Vagina (tissue), 2 donors: Measurements from ENCODE around the gene CTSE. TPM values are rescaled to one million over a fixed set of nuclear protein-coding genes. Genes with fewer than 3 reads are reported as not detected.
A peak's percentile ranks its signal among the peaks of the same experiment; 100 is the strongest.

ENCODE experiments used
- DNase-seq, 2 donors: peaks; one replicate each; pipeline ENCODE4 v3.0.0-alpha.2; 2017; ENCODE audit errors: extremely low spot score in 2 of 2
- H3K27ac ChIP-seq: fragments of 200-600 bp; sonication (generic); one replicate; pipeline ENCODE4 v1.5.1; 2019
- H3K27me3 ChIP-seq: fragments of 200-600 bp; sonication (generic); one replicate; pipeline ENCODE4 v1.5.1; 2019
- H3K36me3 ChIP-seq, 2 donors: fragments of 200-600 bp; sonication (generic); one replicate each; pipeline ENCODE4 v1.5.1; 2017 to 2019
- H3K4me1 ChIP-seq: fragments of 200-600 bp; sonication (generic); one replicate; pipeline ENCODE4 v1.5.1; 2019
- H3K4me3 ChIP-seq, 2 donors: fragments of 200-600 bp; sonication (generic); 1 replicate in 1 of 2; 2 replicates in 1 of 2; pipeline ENCODE4 v1.5.1; 2016 to 2019
- H3K9me3 ChIP-seq: fragments of 200-600 bp; sonication (generic); one replicate; pipeline ENCODE4 v1.5.1; 2019
- POLR2A ChIP-seq, 2 donors: fragments of 450-650 bp; IDR thresholded peaks; one replicate each; pipeline ENCODE4 v1.6.1; 2017; ENCODE audit warnings: antibody characterized with exemption in 2 of 2, mild to moderate bottlenecking in 2 of 2, moderate library complexity in 2 of 2
- POLR2AphosphoS5 ChIP-seq, 2 donors: sonication (generic); formaldehyde crosslinking; IDR thresholded peaks; one replicate each; pipeline ENCODE4 v1.9.0; 2017; ENCODE audit warnings: antibody characterized with exemption in 2 of 2, mild to moderate bottlenecking in 2 of 2, low read depth in 1 of 2; ENCODE audit not compliant: insufficient read depth in 1 of 2
- intact Hi-C: fragments of 100-400 bp; cut with DNase I; formaldehyde crosslinking; loops from one replicate; pipeline ENCODE4 v1.15.1; 2023
- total RNA-seq: library from RNA; depleted of rRNA; stranded (reverse); fragments of >200 nt; gene quantifications from one replicate; pipeline ENCODE4 v1.2.3, GENCODE V29; 2016
- TF ChIP-seq, protein P1 (sequence below), 3 experiments: fragments of 450-650 bp in 2 of 3; fragments of 200-600 bp in 1 of 3; sonication (generic) in 1 of 3; IDR thresholded peaks; one replicate each; pipeline ENCODE4 v1.5.1; 2017 to 2019; ENCODE audit warnings: antibody characterized with exemption in 3 of 3, mild to moderate bottlenecking in 2 of 3, moderate library complexity in 2 of 3

Gene CTSE
- total RNA-seq, 1 donor from 2014 or later, result not detected

DNA sequence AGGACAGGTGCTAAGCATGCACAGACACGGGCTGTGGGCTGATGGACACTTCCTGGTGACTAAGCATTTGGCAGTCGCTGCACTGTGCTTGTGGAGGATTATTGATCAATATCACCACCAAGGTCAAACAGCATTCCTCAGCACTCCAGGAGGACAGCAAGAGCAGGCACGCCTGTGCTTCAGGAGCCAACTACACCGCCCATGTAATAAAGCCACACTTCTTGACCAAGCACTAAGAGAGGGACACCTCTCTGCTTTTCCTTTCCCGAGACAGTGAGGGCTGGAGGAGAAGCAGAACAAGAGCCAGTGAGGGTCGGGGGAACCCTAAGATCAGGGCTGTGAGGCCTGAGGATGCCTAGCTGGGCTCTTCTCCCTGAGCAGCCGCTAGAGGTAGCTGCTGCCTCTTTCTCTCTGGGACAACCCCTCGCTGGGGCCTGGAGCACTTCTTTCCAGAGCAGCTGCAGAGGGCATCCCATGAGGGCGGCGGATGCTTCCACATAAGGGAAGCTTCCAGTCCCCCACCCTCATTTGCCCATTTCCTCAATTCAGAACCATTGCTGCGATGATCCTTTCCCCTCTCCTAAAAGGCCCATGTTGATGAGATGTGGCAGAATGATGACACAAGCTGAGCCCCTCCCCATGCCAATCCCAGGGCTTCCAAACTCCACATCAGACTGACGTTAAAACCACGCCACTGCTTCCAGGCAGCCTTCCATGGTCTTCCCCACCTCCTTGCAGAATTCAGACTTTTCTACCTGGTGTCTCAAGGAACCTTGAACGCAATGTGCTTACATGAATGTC, 39.6 kb downstream of the CTSE start:
- Histone ChIP-seq H3K27ac (peak overlapping the region; percentile 19), H3K9me3 (no peaks in the 10 kb centered on the region), H3K36me3 (no peaks in the 10 kb centered on the region), H3K4me3 (no peak overlapping the region), H3K4me1 (peaks cover 13% of the 10 kb centered on the region), H3K27me3 (no peaks in the 10 kb centered on the region)
- intact Hi-C loops, result loop anchor here (10.0 kb wide), 1 partner anchor 121 kb away; no protein-coding TSS in a partner anchor
- DNase-seq, result no peak
- TF ChIP-seq POLR2AphosphoS5 (IDR thresholded peaks at IDR 0.05; ENCODE audit: insufficient read depth in 1 of 2, low read depth in 1 of 2), result peak in 1 of 2 donors; percentile 62
- no peak for TF ChIP-seq POLR2A (IDR thresholded peaks at IDR 0.05)
- TF ChIP-seq, protein P1, sequence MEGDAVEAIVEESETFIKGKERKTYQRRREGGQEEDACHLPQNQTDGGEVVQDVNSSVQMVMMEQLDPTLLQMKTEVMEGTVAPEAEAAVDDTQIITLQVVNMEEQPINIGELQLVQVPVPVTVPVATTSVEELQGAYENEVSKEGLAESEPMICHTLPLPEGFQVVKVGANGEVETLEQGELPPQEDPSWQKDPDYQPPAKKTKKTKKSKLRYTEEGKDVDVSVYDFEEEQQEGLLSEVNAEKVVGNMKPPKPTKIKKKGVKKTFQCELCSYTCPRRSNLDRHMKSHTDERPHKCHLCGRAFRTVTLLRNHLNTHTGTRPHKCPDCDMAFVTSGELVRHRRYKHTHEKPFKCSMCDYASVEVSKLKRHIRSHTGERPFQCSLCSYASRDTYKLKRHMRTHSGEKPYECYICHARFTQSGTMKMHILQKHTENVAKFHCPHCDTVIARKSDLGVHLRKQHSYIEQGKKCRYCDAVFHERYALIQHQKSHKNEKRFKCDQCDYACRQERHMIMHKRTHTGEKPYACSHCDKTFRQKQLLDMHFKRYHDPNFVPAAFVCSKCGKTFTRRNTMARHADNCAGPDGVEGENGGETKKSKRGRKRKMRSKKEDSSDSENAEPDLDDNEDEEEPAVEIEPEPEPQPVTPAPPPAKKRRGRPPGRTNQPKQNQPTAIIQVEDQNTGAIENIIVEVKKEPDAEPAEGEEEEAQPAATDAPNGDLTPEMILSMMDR (IDR thresholded peaks at IDR 0.05), result peak; percentile 24 to 53 (median 44)

DNA sequence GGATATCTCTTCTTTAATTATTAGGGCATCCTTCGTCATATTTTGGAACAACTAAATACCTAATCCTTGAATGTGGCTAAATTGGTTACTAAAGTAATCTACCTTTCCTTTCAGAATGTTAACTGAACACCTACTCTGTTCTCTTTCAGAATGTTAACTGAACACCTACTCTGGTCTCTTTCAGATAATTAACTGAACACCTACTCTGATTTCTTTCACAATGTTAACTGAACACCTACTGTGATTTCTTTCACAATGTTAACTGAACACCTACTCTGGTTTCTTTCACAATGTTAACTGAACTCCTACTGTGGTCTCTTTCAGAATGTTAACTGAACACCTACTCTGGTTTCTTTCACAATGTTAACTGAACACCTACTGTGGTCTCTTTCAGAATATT, 42.4 kb downstream of the CTSE start:
- H3K36me3 ChIP-seq, result no peaks in the 10 kb centered on the region
- DNase-seq, result no peak

DNA sequence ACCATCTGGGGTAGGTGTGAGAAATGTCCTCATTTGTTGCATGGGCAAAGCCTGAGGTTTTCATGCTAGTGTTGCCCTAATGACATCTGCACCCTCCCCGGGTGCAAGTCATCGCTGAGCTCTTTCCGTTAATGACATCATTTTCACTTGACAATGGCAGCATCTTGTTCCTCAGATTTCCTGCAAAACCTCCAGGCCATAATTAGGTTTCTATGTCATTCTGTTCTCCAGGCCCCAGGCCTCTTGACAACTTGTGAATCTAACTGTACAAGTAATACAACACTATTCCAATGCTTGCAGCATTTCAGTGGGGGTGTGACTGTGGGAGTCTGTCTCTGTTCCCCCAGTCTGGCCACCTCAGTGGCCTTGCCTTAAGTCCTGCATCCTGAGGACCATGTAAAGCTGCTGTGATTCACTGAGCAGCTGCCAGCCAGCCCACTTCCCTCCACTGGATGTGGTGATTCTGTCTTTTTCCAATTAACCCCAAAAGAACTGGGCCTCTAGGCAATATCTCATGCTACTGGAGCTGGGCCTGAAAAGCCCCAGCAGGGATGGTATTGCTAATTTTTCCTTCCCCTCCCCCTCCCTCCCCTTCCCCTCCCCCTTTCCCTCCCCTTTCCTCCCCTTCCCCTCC, 43.3 kb downstream of the CTSE start:
- TF ChIP-seq, protein P1 (IDR thresholded peaks at IDR 0.05), result no peak
- no peak for DNase-seq

More for the DNA sequence above, 42.4 kb downstream of the CTSE start:
- Histone ChIP-seq H3K4me1 (peaks cover 23% of the 10 kb centered on the region), H3K27ac (no peak overlapping the region), H3K4me3 (no peak overlapping the region), H3K27me3 (no peaks in the 10 kb centered on the region), H3K9me3 (no peaks in the 10 kb centered on the region)
- no peak for TF ChIP-seq POLR2A (IDR thresholded peaks at IDR 0.05)
- intact Hi-C loops, result loop anchor here (10.0 kb wide), 1 partner anchor 124 kb away; no protein-coding TSS in a partner anchor

DNA sequence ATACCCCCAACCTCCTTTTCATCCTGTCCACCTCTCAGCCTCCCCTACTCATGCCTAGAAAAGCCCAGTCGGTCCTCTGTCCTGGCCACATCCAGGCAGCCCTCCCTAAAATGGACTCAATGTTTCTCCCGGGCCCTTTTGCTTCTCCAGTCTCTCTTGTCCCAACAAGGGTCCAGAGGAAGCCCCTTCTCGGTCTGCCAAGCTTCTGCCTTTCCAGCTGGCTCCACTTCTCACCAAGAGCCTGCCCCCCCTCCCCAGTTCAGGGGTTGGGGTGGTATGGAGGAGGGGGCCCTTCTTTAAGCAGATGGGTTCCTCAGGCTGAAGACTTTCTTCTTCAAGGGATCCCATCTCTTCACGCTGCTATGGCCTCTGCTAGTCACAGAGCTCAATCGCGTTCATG, 44.4 kb downstream of the CTSE start:
- no peaks in the 10 kb centered on the region for H3K27me3 ChIP-seq
- H3K27ac ChIP-seq, result no peak overlapping the region
- intact Hi-C loops, result loop anchor here (10.0 kb wide), 1 partner anchor 184 kb away; no protein-coding TSS in a partner anchor
- H3K36me3 ChIP-seq, result no peaks in the 10 kb centered on the region
- H3K9me3 ChIP-seq, result no peaks in the 10 kb centered on the region
- H3K4me1 ChIP-seq, result peaks cover 26% of the 10 kb centered on the region
- no peak overlapping the region for H3K4me3 ChIP-seq
- no peak for DNase-seq
- no peak for TF ChIP-seq POLR2AphosphoS5 (IDR thresholded peaks at IDR 0.05; ENCODE audit: insufficient read depth in 1 of 2, low read depth in 1 of 2)
- TF ChIP-seq, protein P1 (IDR thresholded peaks at IDR 0.05), result no peak
- no peak for TF ChIP-seq POLR2A (IDR thresholded peaks at IDR 0.05)

More for the DNA sequence above, 43.3 kb downstream of the CTSE start:
- Histone ChIP-seq H3K9me3 (no peaks in the 10 kb centered on the region), H3K4me1 (peaks cover 32% of the 10 kb centered on the region), H3K4me3 (no peak overlapping the region), H3K27me3 (no peaks in the 10 kb centered on the region), H3K27ac (no peak overlapping the region), H3K36me3 (no peaks in the 10 kb centered on the region)
- intact Hi-C loops, result loop anchor here (10.0 kb wide), 1 partner anchor 124 kb away; no protein-coding TSS in a partner anchor

DNA sequence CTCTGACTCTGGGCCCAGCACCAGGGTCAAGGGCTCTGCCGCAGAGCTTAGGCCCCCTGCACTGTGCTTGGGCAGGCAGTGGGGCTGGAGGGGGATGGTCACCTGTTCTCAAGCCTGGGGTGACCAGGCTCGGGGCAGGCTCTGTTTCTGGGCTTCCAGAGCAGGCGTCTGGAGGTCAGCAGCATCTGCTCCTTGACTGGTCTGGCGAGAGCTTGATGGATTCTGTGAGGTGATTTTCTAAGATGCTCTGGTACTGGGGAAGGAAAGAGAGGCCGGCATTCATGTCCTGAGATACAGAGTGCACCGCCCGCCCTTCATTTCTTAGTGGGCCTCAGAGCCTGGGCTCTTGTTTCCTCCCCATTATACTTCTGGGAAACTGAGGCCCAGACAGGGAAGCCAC, 45.0 kb downstream of the CTSE start:
- intact Hi-C loops, result loop anchor here (10.0 kb wide), 1 partner anchor 184 kb away; no protein-coding TSS in a partner anchor
- no peak overlapping the region for H3K4me3 ChIP-seq

More for the DNA sequence above, 45.0 kb downstream of the CTSE start:
- Histone ChIP-seq H3K4me1 (peaks cover 20% of the 10 kb centered on the region), H3K36me3 (no peaks in the 10 kb centered on the region), H3K27me3 (no peaks in the 10 kb centered on the region), H3K9me3 (no peaks in the 10 kb centered on the region), H3K27ac (no peak overlapping the region)
- TF ChIP-seq POLR2AphosphoS5 (IDR thresholded peaks at IDR 0.05; ENCODE audit: insufficient read depth in 1 of 2, low read depth in 1 of 2) (no peak), POLR2A (IDR thresholded peaks at IDR 0.05) (no peak)
- TF ChIP-seq, protein P1 (IDR thresholded peaks at IDR 0.05), result no peak
- DNase-seq, result no peak
